Stomach (tissue), 4 donors: ENCODE data around the gene NDUFA3.
"Not testable (repeated sequence)": the region's sequence is repeated elsewhere in the genome, so short reads cannot be mapped to it uniquely, and the experiment has no call there.

ENCODE experiments used
- EP300 ChIP-seq: sonication (generic); formaldehyde crosslinking; IDR thresholded peaks from one replicate; pipeline ENCODE4 v1.6.1; 2017; ENCODE audit warnings: antibody characterized with exemption
- POLR2A ChIP-seq, 4 donors: fragments of 450-650 bp; IDR thresholded peaks; one replicate each; pipeline ENCODE4 v1.6.1; 2016; ENCODE audit warnings: antibody characterized with exemption in 4 of 4, control low read depth in 2 of 4, mild to moderate bottlenecking in 1 of 4, moderate library complexity in 1 of 4
- TF ChIP-seq, protein P1 (sequence below), 7 experiments: fragments of 450-650 bp in 4 of 7; fragments of 200-600 bp in 3 of 7; sonication (generic) in 3 of 7; IDR thresholded peaks; one replicate each; pipeline ENCODE4 v1.5.1; 2016 to 2019; ENCODE audit warnings: antibody characterized with exemption in 7 of 7, control low read depth in 2 of 7, mild to moderate bottlenecking in 1 of 7

DNA sequence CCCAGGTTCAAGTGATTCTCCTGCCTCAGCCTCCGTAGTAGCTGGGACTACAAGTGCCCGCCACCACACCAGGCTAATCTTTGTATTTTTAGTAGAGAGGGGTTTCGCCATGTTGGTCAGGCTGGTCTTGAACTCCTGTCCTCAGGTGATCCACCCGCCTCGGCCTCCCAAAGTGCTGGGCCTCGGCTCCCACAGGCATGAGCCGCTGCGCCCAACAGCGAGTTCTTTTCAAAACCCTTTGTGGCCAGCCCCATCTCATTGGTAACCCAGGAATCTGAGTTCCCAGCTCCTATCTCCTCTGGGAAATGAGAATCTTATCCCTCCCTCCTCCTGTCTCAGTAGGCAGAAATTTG, 2.8 kb upstream of the NDUFA3 start:
- TF ChIP-seq EP300; POLR2A (IDR thresholded peaks at IDR 0.05): not testable (repeated sequence)
- TF ChIP-seq, protein P1, sequence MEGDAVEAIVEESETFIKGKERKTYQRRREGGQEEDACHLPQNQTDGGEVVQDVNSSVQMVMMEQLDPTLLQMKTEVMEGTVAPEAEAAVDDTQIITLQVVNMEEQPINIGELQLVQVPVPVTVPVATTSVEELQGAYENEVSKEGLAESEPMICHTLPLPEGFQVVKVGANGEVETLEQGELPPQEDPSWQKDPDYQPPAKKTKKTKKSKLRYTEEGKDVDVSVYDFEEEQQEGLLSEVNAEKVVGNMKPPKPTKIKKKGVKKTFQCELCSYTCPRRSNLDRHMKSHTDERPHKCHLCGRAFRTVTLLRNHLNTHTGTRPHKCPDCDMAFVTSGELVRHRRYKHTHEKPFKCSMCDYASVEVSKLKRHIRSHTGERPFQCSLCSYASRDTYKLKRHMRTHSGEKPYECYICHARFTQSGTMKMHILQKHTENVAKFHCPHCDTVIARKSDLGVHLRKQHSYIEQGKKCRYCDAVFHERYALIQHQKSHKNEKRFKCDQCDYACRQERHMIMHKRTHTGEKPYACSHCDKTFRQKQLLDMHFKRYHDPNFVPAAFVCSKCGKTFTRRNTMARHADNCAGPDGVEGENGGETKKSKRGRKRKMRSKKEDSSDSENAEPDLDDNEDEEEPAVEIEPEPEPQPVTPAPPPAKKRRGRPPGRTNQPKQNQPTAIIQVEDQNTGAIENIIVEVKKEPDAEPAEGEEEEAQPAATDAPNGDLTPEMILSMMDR (IDR thresholded peaks at IDR 0.05), result not testable (repeated sequence)
